HCT116 (cell line): ENCODE measurements around the gene IL26. TPM values are rescaled to one million over a fixed set of nuclear protein-coding genes. Genes with fewer than 3 reads are reported as not detected.
A peak's percentile ranks its signal among the peaks of the same experiment; 100 is the strongest.

Experiments
- ATAC-seq: fragments of 200-7000 bp; cut with Tn5 transposase; 2 replicates; pipeline ENCODE4 v1.9.1; 2020; ENCODE audit warnings: mild to moderate bottlenecking, moderate library complexity
- BruUV-seq: library from RNA; stranded (reverse); fragments of 400-500 nt; replicated peaks from 2 replicates; lab custom pipeline; 2021; lab: Mats Ljungman, UMichigan
- CTCF ChIA-PET: fragments of 300-600 bp; sonication (Branson Sonifier 250); formaldehyde crosslinking; loops from one replicate; lab custom pipeline; 2021; ENCODE audit warnings: antibody characterized with exemption; lab: Charles Lee
- POLR2A ChIA-PET: fragments of 300-600, 350-600 bp; sonication (Branson Sonifier 250); formaldehyde crosslinking; loops from one replicate; lab custom pipeline; 2021; ENCODE audit warnings: antibody characterized with exemption; lab: Charles Lee
- RAD21 ChIA-PET, 2 experiments: fragments of 300-600 bp; sonication (Branson Sonifier 250); formaldehyde crosslinking; loops; one replicate each; lab custom pipeline; 2023; ENCODE audit warnings: low total read pairs in 2 of 2; ENCODE audit not compliant: uncharacterized antibody in 2 of 2, unreplicated experiment in 2 of 2, low non-redundant PET in 1 of 2; lab: Charles Lee
- DNase-seq: peaks from one replicate; pipeline ENCODE4 v3.0.0-alpha.2; 2010; ENCODE audit warnings: low read depth, low spot score
- H2AFZ ChIP-seq: fragments of 200-600 bp; shearing (Covaris generic), sonication (generic); 2 replicates; pipeline ENCODE4 v1.6.1; 2017; ENCODE audit warnings: low read depth, mixed run types, mixed read lengths, antibody characterized with exemption, low read length; ENCODE audit not compliant: poor library complexity, severe bottlenecking
- H3K27ac ChIP-seq: 2 replicates; pipeline ENCODE4 v1.5.1; 2012; ENCODE audit warnings: low read depth, low read length
- H3K27me3 ChIP-seq: fragments of 200-600 bp; sonication (generic); 2 replicates; pipeline ENCODE4 v1.6.1; 2016; ENCODE audit warnings: mixed run types, low read length, mixed read lengths; ENCODE audit not compliant: insufficient read depth
- H3K36me3 ChIP-seq, 2 experiments: fragments of 200-500 bp in 1 of 2; fragments of 200-600 bp in 1 of 2; sonication (Bioruptor generic) in 1 of 2; sonication (generic) in 1 of 2; 2 replicates each; pipeline versions ENCODE4 v1.5.1 to v1.6.1; 2014 to 2016; ENCODE audit warnings: low read length in 2 of 2, inconsistent platforms in 1 of 2, mixed read lengths in 1 of 2, mixed run types in 1 of 2; ENCODE audit not compliant: insufficient read depth in 2 of 2, control insufficient read depth in 1 of 2
- H3K4me1 ChIP-seq, 2 experiments: fragments of 200-600 bp in 1 of 2; sonication (generic) in 1 of 2; 2 replicates each; pipeline versions ENCODE4 v1.5.1 to v1.6.1; 2012 to 2017; ENCODE audit warnings: low read length in 2 of 2, inconsistent platforms in 1 of 2, mild to moderate bottlenecking in 1 of 2, mixed read lengths in 1 of 2, mixed run types in 1 of 2, moderate library complexity in 1 of 2; ENCODE audit not compliant: insufficient read depth in 2 of 2, control insufficient read depth in 1 of 2
- H3K4me2 ChIP-seq: fragments of 200-600 bp; sonication (generic); 2 replicates; pipeline ENCODE4 v1.6.1; 2017; ENCODE audit warnings: mixed run types, low read length, mixed read lengths
- H3K4me3 ChIP-seq, 2 experiments: fragments of 200-600 bp in 1 of 2; sonication (generic) in 1 of 2; replicated peaks in 1 of 2; 2 replicates each; pipeline ENCODE4 v1.5.1; 2011 to 2016; ENCODE audit warnings: low read length in 2 of 2, control low read depth in 1 of 2, low read depth in 1 of 2, mild to moderate bottlenecking in 1 of 2, mixed read lengths in 1 of 2, mixed run types in 1 of 2
- H3K79me2 ChIP-seq: fragments of 200-600 bp; sonication (generic); 2 replicates; pipeline ENCODE4 v1.6.1; 2017; ENCODE audit warnings: mild to moderate bottlenecking, mixed run types, low read length, moderate library complexity, mixed read lengths; ENCODE audit not compliant: insufficient read depth
- H3K9ac ChIP-seq: fragments of 200-600 bp; sonication (generic); 2 replicates; pipeline ENCODE4 v1.6.1; 2016; ENCODE audit warnings: low read length, mixed read lengths
- H3K9me2 ChIP-seq: fragments of 200-600 bp; sonication (generic), shearing (Covaris generic); 2 replicates; pipeline ENCODE4 v1.6.1; 2017; ENCODE audit warnings: mixed run types, mild to moderate bottlenecking, moderate library complexity; ENCODE audit not compliant: insufficient read depth
- H3K9me3 ChIP-seq, 2 experiments: fragments of 200-500 bp in 1 of 2; fragments of 200-600 bp in 1 of 2; sonication (Bioruptor generic) in 1 of 2; sonication (generic) in 1 of 2; 2 replicates each; pipeline ENCODE4 v1.6.1; 2014 to 2017; ENCODE audit warnings: low read length in 2 of 2, mixed read lengths in 2 of 2, inconsistent platforms in 1 of 2, low read depth in 1 of 2, mild to moderate bottlenecking in 1 of 2, mixed run types in 1 of 2, moderate library complexity in 1 of 2; ENCODE audit not compliant: control insufficient read depth in 1 of 2, insufficient read depth in 1 of 2
- H4K20me1 ChIP-seq: fragments of 200-600 bp; sonication (generic), shearing (Covaris generic); 2 replicates; pipeline ENCODE4 v1.6.1; 2017; ENCODE audit warnings: mixed run types, mild to moderate bottlenecking, moderate library complexity; ENCODE audit not compliant: insufficient read depth
- ATF3 ChIP-seq: IDR thresholded peaks from 2 replicates; pipeline ENCODE4 v1.6.1; 2012
- CTCF ChIP-seq, 3 experiments: fragments of 200-600 bp in 1 of 3; sonication (generic) in 1 of 3; IDR thresholded peaks in 2 of 3; conservative IDR thresholded peaks in 1 of 3; 2 replicates each; pipeline ENCODE4 v1.5.1; 2012 to 2017; ENCODE audit warnings: low read depth in 2 of 3, low read length in 2 of 3, antibody characterized with exemption in 1 of 3, borderline replicate concordance in 1 of 3, control low read depth in 1 of 3, mild to moderate bottlenecking in 1 of 3, mixed read lengths in 1 of 3, mixed run types in 1 of 3, moderate library complexity in 1 of 3; ENCODE audit not compliant: insufficient read depth in 1 of 3
- ELF1 ChIP-seq: IDR thresholded peaks from 2 replicates; pipeline ENCODE4 v1.6.1; 2012; ENCODE audit warnings: low read depth, borderline replicate concordance
- EZH2phosphoT487 ChIP-seq: fragments of 200-600 bp; IDR thresholded peaks from 2 replicates; pipeline ENCODE4 v1.6.1; 2018; ENCODE audit warnings: antibody characterized with exemption, borderline replicate concordance
- JUND ChIP-seq: IDR thresholded peaks from 2 replicates; pipeline ENCODE4 v1.6.1; 2012
- RAD21 ChIP-seq: IDR thresholded peaks from 2 replicates; pipeline ENCODE4 v1.6.1; 2012; ENCODE audit warnings: low read depth, mild to moderate bottlenecking
- SIN3A ChIP-seq: IDR thresholded peaks from 2 replicates; pipeline ENCODE4 v1.6.1; 2012; ENCODE audit warnings: low read depth
- SP1 ChIP-seq: IDR thresholded peaks from 2 replicates; pipeline ENCODE4 v1.6.1; 2012; ENCODE audit warnings: low read depth
- SRF ChIP-seq: IDR thresholded peaks from 2 replicates; pipeline ENCODE4 v1.6.1; 2012; ENCODE audit warnings: low read depth
- TCF7L2 ChIP-seq: IDR thresholded peaks from 2 replicates; pipeline ENCODE4 v1.7.0; 2011; ENCODE audit warnings: borderline replicate concordance, inconsistent platforms; ENCODE audit not compliant: insufficient read depth, insufficient read length; ENCODE audit errors: extremely low read depth
- ZNF274 ChIP-seq: fragments of 200-500 bp; sonication (Bioruptor generic); IDR thresholded peaks from 2 replicates; pipeline ENCODE4 v1.6.1; 2014; ENCODE audit warnings: mild to moderate bottlenecking, low read depth, low read length, inconsistent platforms
- intact Hi-C: fragments of 100-400 bp; cut with micrococcal nuclease; formaldehyde crosslinking; loops from 2 replicates; pipeline ENCODE4 v1.10.0; 2022
- total RNA-seq: library from RNA; stranded (reverse); gene quantifications from one replicate; pipeline ENCODE4 v1.2.1, GENCODE V29; 2021; ENCODE audit not compliant: unreplicated experiment

IL26 gene
- total RNA-seq, 1 experiment from 2014 or later, result not detected

- Histone ChIP-seq H3K9me3 (no peaks in the 10 kb centered on the region), H3K4me3 (peak overlapping the region in 1 of 2 experiments; percentile 34; a peak in 2 of 4 replicates), H3K36me3 (no peaks in the 10 kb centered on the region), H4K20me1 (no peaks in the 10 kb centered on the region), H3K4me2 (peak overlapping the region; percentile 66), H3K27me3 (no peaks in the 10 kb centered on the region), H3K9me2 (no peaks in the 10 kb centered on the region), H3K27ac (no peak overlapping the region), H3K9ac (no peak overlapping the region), H3K79me2 (no peaks in the 10 kb centered on the region), H3K4me1 (peaks cover 0 to 8% of the 10 kb centered on the region in 2 experiments; a peak in 1 of 4 replicates), H2AFZ (peak overlapping the region; percentile 85)
- intact Hi-C loops, result loop anchor here (1.0 to 5.0 kb wide), 4 partner anchors 94 to 934 kb away; no protein-coding TSS in a partner anchor
- CTCF ChIA-PET, result interaction anchor here (0.8 to 3.0 kb wide), 11 partner anchors 9 to 867 kb away, joined by 3 to 25 read pairs (median 3); no protein-coding TSS in a partner anchor
- no TSS peak for BruUV-seq
- ATAC-seq, result peak; percentile 100
- DNase-seq, result peak; percentile 76
- TF ChIP-seq SRF (no peak), RAD21 (peak; percentile 93), SP1 (no peak), ELF1 (no peak), ATF3 (no peak), SIN3A (no peak), CTCF (IDR thresholded peaks at IDR 0.05 in 2 of 3, conservative IDR thresholded peaks at IDR 0.05 in 1 of 3; ENCODE audit: borderline replicate concordance in 1 of 3, insufficient read depth in 1 of 3, low read depth in 2 of 3, low read length in 2 of 3) (peak; percentile 71 to 91 (median 81)), EZH2phosphoT487 (no peak), JUND (no peak), TCF7L2 (no peak), ZNF274 (no peak)
- POLR2A ChIA-PET, result no interaction called here
- RAD21 ChIA-PET, result no interaction called here
Observed at GRCh38 chr12:68223067-68223747, 2.4 kb downstream of the IL26 start.
